Left ventricle myocardium inferior (tissue), 1 donor: ENCODE results near the gene OAF. TPM values are rescaled to one million over a fixed set of nuclear protein-coding genes. Genes with fewer than 3 reads are reported as not detected.
"Not testable (repeated sequence)": the region's sequence is repeated elsewhere in the genome, so short reads cannot be mapped to it uniquely, and the experiment has no call there.

ENCODE experiments used
- DNase-seq: peaks from one replicate; pipeline ENCODE4 v3.0.0-alpha.2; 2020
- H3K27ac ChIP-seq: fragments of 200-600 bp; replicated peaks from 2 replicates; pipeline ENCODE4 v1.8.0; 2021
- H3K27me3 ChIP-seq: fragments of 200-600 bp; 2 replicates; pipeline ENCODE4 v1.8.0; 2021; ENCODE audit warnings: low read depth
- H3K36me3 ChIP-seq: fragments of 200-600 bp; 2 replicates; pipeline ENCODE4 v1.8.0; 2021
- H3K4me1 ChIP-seq: fragments of 200-600 bp; 2 replicates; pipeline ENCODE4 v1.8.0; 2021
- H3K4me3 ChIP-seq: fragments of 200-600 bp; 2 replicates; pipeline ENCODE4 v1.8.0; 2021; ENCODE audit warnings: mild to moderate bottlenecking, moderate library complexity
- H3K9me3 ChIP-seq: fragments of 200-600 bp; replicated peaks from 2 replicates; pipeline ENCODE4 v1.8.0; 2021
- intact Hi-C: fragments of 100-400 bp; cut with micrococcal nuclease; formaldehyde crosslinking; loops from one replicate; pipeline ENCODE4 v1.11.0; 2022
- total RNA-seq: library from RNA; stranded (reverse); fragmentation: NEBNext Ultra II Directional; extraction: Animal tissue kit (Norgen Biotek cat#: 25700); gene quantifications from one replicate; pipeline ENCODE4 v1.2.1, GENCODE V29; 2021
- TF ChIP-seq, protein P1 (sequence below): fragments of 200-600 bp; IDR thresholded peaks from 2 replicates; pipeline ENCODE4 v1.8.0; 2021; ENCODE audit warnings: antibody characterized with exemption, mild to moderate bottlenecking, borderline replicate concordance
- donor health status: DM: no; HTN: yes; CAD: no; lungs with severe emphysema.

Gene OAF
- total RNA-seq, 1 donor from 2014 or later = 23.7 TPM

- Histone ChIP-seq H3K27ac (no peak overlapping the region), H3K4me3 (no peak overlapping the region), H3K27me3 (peaks cover 32% of the 10 kb centered on the region), H3K9me3 (no peaks in the 10 kb centered on the region), H3K36me3 (no peaks in the 10 kb centered on the region), H3K4me1 (no peaks in the 10 kb centered on the region)
- TF ChIP-seq, protein P1, sequence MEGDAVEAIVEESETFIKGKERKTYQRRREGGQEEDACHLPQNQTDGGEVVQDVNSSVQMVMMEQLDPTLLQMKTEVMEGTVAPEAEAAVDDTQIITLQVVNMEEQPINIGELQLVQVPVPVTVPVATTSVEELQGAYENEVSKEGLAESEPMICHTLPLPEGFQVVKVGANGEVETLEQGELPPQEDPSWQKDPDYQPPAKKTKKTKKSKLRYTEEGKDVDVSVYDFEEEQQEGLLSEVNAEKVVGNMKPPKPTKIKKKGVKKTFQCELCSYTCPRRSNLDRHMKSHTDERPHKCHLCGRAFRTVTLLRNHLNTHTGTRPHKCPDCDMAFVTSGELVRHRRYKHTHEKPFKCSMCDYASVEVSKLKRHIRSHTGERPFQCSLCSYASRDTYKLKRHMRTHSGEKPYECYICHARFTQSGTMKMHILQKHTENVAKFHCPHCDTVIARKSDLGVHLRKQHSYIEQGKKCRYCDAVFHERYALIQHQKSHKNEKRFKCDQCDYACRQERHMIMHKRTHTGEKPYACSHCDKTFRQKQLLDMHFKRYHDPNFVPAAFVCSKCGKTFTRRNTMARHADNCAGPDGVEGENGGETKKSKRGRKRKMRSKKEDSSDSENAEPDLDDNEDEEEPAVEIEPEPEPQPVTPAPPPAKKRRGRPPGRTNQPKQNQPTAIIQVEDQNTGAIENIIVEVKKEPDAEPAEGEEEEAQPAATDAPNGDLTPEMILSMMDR = no peak
- intact Hi-C loops = no loop called here
- DNase-seq = no peak
Measured at GRCh38 chr11:120273432-120273831, 62.6 kb downstream of the OAF start.

DNA sequence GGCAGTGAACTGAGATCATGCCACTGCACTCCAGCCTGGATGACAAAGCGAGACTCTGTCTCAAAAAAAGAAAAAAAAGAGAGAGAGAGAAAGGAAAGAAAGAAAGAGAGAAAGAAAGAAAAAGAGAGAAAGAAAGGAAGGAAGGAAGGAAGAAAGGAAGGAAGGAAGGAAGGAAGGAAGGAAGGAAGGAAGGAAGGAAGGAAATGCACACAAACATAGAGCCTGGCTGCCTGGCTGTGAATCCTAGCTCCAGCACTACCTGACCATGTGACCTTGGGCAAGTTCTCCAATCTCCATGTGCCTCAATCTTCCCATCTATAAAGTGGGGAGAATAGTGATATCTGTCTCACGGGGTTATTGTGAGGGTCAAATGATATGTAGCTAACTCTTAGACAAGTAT, 63.1 kb downstream of the OAF start:
- peaks cover 27% of the 10 kb centered on the region for H3K27me3 ChIP-seq
- H3K9me3 ChIP-seq, H3K4me1 ChIP-seq, H3K36me3 ChIP-seq, H3K4me3 ChIP-seq, intact Hi-C loops, H3K27ac ChIP-seq, DNase-seq: not testable (repeated sequence)

DNA sequence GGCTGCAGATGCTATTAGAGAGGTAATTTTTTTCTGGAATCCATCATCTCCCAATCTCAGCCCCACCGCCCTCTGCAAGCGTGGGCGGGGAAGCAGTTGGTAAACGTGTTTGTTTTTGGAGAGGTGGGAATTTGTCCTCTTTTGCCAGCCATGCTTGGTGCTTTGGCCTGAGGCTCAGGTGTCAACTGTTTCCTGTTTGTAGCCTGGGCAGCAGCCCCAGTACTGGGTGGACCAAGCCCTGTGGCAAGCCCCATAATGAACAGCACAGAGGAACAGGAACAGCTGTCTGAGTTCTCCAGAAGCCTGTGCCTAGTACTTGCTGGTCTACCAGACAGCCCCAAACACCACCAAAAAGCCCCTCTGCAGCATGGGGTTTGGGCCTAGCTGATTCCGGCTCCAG, 68.7 kb downstream of the OAF start:
- TF ChIP-seq, protein P1 = no peak
- DNase-seq = no peak
- Histone ChIP-seq H3K4me3 (no peak overlapping the region), H3K9me3 (no peaks in the 10 kb centered on the region), H3K4me1 (peaks cover 17% of the 10 kb centered on the region), H3K36me3 (no peaks in the 10 kb centered on the region), H3K27me3 (peaks cover 4% of the 10 kb centered on the region), H3K27ac (no peak overlapping the region)
- intact Hi-C loops = no loop called here

Other genes starting within 250 kb of the OAF start
- not detected for gene TRIM29, start 72.9 kb upstream of the OAF start, total RNA-seq
- not detected for gene POU2F3, start 29.1 kb downstream of the OAF start, total RNA-seq
- gene TLCD5, start 114.3 kb downstream of the OAF start, total RNA-seq = 9.7 TPM
- 92.9 TPM for gene ARHGEF12, start 125.4 kb downstream of the OAF start, total RNA-seq